IPS-18a (cell line): Measurements from ENCODE around the gene PPP1R26.

ENCODE experiments used
- H3K27ac ChIP-seq: one replicate; pipeline ENCODE4 v1.5.1; 2013; ENCODE audit warnings: low read length
- H3K27me3 ChIP-seq: one replicate; pipeline ENCODE4 v1.6.1; 2013; ENCODE audit warnings: mild to moderate bottlenecking, low read length; ENCODE audit not compliant: control insufficient read depth, insufficient read depth
- H3K36me3 ChIP-seq: one replicate; pipeline ENCODE4 v1.6.1; 2013; ENCODE audit warnings: low read depth, low read length; ENCODE audit not compliant: control insufficient read depth
- H3K4me1 ChIP-seq: one replicate; pipeline ENCODE4 v1.6.1; 2013; ENCODE audit warnings: low read depth, low read length; ENCODE audit not compliant: control insufficient read depth
- H3K4me3 ChIP-seq: one replicate; pipeline ENCODE4 v1.5.1; 2013; ENCODE audit warnings: low read length
- H3K9ac ChIP-seq: one replicate; pipeline ENCODE4 v1.6.1; 2013; ENCODE audit warnings: mild to moderate bottlenecking, low read length, moderate library complexity
- H3K9me3 ChIP-seq: one replicate; pipeline ENCODE4 v1.6.1; 2013; ENCODE audit warnings: low read depth, low read length; ENCODE audit not compliant: control insufficient read depth

PPP1R26 gene

DNA sequence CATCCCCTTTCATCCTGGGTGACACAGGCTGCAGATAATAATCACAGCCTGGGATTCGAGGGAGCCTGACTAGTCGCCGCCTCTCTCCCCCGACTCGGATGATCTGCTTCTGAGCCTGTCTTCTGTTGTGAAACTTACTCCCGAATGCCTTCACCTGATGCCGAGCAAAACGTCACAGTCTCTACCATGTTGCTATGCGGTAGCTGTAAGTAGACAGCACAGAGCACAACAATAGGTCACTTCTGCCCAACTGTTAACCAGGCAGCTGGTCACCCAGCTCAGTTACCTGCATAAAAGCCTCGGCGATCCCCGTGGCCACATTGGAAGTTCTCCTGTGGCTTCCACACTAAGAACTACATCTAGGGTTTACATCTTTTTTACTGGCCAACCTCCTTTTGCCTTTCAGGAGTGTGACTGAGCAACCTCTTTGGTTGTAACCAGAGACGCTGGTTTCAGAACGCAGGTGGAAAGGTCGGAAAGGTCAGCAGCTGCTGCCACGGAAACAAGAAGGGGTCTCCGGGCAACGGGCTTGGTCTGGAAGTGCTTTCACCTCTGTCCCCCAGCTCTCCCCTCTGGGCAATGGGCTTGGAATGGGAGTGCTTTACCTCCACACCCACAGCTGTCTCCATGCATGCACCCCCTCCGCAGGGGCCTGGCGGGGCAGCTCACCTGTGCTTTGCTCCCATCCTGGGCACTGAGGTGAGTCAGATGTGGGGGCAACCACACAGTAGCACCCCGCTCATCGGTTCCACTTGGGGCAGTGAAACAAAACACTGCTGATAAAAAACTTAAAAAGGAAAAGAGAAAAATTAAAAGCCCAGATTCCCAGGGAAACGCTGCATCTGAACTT is 7.6 kb upstream of the PPP1R26 start:
- H3K27me3 ChIP-seq: no peaks in the 10 kb centered on the region
- no peak overlapping the region for H3K27ac ChIP-seq
- no peaks in the 10 kb centered on the region for H3K9me3 ChIP-seq
- H3K4me1 ChIP-seq: no peaks in the 10 kb centered on the region
- H3K4me3 ChIP-seq: no peak overlapping the region
- H3K9ac ChIP-seq: no peak overlapping the region
- H3K36me3 ChIP-seq: no peaks in the 10 kb centered on the region

DNA sequence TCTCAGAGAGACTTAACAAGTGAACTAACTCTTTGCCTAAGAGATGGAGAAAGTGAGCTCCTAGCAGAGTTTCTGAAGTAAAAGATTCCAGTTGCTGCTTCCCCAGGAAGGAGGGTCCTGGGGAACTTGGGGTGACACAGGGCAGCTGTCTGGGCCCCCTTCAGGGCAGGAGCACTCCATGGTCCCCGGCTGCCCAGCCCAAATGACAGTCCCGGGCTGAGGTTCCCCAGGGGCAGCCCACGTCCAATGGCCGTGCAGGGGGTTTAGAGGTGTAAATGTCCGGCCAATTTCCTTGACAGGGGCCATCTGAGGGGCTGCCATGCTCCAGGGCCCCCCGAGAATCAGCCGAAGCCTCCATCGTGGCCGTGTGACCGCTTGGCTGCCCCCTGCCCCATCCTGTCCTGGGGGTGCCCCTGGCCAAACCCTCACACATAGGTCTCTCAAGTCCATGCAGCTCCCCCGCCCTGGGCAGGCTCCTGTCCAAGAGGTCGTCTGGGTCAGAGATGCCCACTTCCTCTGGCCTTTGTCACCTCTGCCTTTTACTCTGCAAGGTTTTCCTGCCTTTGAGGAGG is 5.5 kb upstream of the PPP1R26 start:
- H3K4me3 ChIP-seq: no peak overlapping the region
- H3K27ac ChIP-seq: no peak overlapping the region
- H3K4me1 ChIP-seq: no peaks in the 10 kb centered on the region
- no peaks in the 10 kb centered on the region for H3K27me3 ChIP-seq
- H3K9ac ChIP-seq: no peak overlapping the region
- no peaks in the 10 kb centered on the region for H3K36me3 ChIP-seq
- no peaks in the 10 kb centered on the region for H3K9me3 ChIP-seq

DNA sequence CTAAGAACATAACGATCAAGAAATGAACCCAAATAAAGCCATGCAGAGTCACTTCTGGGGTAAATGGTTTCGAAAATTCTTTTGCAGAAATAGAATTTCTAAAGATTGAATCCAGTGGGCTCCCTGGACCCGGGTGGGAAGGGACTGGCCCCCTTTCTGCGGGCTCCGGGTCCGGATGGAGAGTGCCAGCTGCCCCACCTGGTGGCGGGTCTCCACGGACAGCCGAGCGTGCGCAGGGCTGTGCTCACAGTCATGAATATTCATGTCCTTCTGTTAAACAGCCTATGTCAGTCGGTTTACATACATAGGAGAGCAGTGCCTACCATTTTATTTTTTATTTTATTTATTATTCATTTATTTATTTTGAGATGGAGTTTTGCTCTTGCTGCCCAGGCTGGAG is 4.7 kb upstream of the PPP1R26 start:
- Histone ChIP-seq H3K4me1 (no peaks in the 10 kb centered on the region), H3K9me3 (no peaks in the 10 kb centered on the region), H3K4me3 (no peak overlapping the region), H3K27ac (no peak overlapping the region), H3K9ac (no peak overlapping the region), H3K27me3 (no peaks in the 10 kb centered on the region), H3K36me3 (no peaks in the 10 kb centered on the region)

DNA sequence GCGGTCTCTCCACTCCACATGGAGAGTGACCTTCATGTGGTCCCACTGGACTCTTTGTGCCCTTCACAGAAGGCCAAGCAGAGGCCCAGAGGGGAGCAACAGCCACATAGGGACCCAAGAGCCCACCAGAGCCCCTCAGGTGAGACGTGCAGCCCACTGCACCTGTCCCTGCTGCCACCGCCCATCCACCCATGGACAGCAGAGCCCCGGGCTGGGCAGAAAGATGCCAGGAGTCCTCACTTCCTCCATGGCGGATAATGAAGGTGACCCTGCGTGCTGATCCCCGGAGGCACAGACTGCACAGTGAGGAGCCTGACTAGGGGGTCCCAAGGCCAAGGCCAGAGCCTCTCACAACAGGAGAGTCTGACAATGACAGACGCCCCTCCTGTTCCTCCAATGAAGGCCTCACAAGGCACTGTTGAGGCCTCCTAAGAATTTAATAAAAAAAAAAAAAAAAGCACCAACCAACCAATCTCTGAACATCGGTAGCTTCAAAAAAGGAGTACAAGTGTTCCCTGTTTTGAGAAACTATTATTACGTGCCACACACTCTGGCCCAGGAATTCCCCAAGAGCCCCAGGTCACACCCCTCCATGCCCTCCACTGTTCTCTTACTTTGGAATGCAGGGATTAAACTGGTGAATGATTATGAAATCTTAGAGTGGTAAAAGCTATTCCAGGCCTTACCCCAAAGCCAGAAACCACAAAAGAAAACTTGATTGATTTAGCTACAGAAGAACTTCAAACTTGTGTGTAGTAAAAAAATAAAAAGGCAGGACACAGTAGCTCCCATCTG is 2.8 kb upstream of the PPP1R26 start:
- Histone ChIP-seq H3K27me3 (no peaks in the 10 kb centered on the region), H3K9me3 (no peaks in the 10 kb centered on the region), H3K27ac (no peak overlapping the region), H3K36me3 (no peaks in the 10 kb centered on the region), H3K9ac (no peak overlapping the region), H3K4me3 (no peak overlapping the region), H3K4me1 (no peaks in the 10 kb centered on the region)

DNA sequence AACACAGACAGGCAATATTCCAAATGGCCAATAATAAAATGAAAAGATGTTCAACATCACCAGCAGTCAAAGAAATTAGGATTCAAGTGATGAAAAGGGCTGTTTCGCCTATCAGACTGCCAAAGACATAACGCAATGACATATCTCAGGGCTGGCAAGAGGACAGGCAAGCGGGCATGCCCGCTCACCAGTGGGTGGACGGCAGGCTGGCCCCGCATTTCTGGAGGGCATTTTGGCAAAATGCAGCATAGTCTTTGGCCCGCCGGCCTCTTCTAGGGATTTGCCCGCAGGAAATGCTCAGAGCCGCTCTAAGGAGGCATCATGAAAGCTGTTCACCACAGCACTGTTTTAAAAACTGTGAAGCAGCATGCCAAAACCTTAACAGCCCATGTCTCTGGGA is 1.4 kb upstream of the PPP1R26 start:
- H3K9ac ChIP-seq: no peak overlapping the region
- H3K27ac ChIP-seq: no peak overlapping the region
- H3K4me3 ChIP-seq: no peak overlapping the region

DNA sequence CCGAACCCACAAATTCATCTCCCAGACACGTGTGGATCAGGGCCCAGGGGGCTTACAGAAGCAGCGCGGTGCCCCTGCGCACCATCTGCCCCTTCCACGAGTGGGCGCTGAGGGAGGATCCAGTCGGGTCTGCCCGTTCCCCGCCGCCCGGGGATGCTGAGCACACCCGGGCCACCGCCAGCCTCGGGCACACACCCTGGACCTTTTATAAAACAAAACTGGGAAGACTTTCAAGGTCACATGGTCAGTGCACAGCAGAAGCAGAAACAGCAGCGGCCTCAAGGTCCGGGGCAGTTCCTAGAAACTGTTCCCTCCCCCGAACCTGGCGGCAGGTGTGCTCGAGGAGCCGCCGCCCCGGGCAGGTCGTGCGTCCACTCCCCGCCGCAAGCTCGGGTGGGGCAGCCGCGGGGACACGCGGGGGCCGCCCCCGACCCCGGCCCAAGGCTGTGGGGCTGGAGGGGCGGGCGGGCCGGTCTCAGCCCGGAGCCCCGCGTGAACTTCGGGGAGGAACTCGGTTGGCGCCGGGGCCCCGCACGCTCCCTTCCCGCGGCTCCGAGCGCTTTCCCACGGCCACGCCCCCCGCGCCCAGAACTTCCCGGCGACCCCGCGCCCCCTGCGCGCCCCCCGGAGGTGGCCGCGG is 633 bp upstream of the PPP1R26 start:
- Histone ChIP-seq H3K27me3 (no peaks in the 10 kb centered on the region), H3K9ac (no peak overlapping the region), H3K27ac (no peak overlapping the region), H3K9me3 (no peaks in the 10 kb centered on the region), H3K36me3 (peaks cover 9% of the 10 kb centered on the region), H3K4me3 (peak overlapping the region; percentile 50), H3K4me1 (no peaks in the 10 kb centered on the region)

More for the DNA sequence above, 1.4 kb upstream of the PPP1R26 start:
- Histone ChIP-seq H3K27me3 (no peaks in the 10 kb centered on the region), H3K4me1 (no peaks in the 10 kb centered on the region), H3K9me3 (no peaks in the 10 kb centered on the region), H3K36me3 (peaks cover 2% of the 10 kb centered on the region)

DNA sequence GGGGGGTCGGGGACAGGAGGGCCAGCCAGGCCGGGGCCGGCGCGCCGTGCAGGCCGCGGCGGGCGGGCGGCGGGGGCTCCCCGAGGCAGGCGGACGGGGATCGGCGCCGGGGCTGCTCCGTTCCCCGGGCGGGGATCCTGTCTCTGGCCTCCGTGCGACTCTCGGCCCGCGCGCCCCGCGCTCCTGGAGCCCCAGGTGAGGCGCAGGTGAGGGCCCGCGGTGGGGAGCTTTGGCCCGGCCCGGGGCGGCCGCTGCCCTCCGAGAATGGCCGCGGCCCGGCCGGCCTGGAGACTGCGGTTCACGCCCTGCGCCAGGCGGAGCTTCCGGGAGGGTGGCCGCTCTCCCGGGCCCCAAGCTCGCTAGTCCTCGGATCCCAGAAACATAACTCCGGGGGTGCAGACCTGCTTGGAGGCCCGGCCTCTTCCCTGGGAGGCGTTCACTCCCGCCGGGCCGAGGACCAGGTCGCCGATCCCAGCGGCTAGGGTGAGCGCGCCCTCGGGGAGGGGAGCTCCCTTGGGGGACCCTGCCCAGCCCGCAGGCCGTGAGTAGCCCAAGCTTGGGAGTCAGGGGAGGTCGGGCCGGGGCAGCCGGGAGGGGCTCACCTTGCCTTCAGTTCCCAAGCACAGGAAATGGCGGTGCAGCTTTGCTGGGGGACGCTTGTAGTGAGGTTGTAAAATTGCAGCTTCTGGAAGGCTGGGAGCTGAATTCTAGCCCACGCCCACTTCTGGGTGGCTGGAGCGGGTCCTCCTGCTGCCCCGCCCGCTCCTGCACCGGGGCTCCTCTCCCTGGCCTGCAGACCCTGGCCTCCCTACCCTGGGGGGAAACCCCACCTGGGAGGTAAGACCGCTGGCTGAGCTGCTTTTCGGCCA is 723 bp downstream of the PPP1R26 start:
- Histone ChIP-seq H3K4me1 (no peaks in the 10 kb centered on the region), H3K9ac (peak overlapping the region; percentile 48), H3K9me3 (no peaks in the 10 kb centered on the region), H3K27ac (no peak overlapping the region), H3K36me3 (peaks cover 23% of the 10 kb centered on the region), H3K27me3 (no peaks in the 10 kb centered on the region), H3K4me3 (peak overlapping the region; percentile 79)

DNA sequence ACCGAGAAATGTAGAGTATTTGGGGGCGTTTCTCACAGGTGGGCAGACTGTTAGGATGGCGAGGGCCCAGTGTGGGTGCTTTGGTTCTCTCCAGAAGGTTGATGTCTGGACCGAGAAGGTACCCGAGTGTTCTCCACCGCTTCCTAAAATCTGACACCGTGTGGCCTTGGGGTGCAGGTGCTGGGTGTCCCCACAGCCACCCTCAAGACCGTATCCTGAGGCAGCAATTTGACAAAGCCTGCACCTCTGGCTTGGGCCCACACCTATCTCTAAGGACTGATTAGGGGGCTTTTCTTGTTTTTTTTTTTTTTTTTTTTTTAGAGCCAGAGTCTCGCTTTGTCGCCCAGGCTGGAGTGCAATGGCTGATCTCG is 1.3 kb downstream of the PPP1R26 start:
- H3K9ac ChIP-seq: peak overlapping the region; percentile 48
- no peaks in the 10 kb centered on the region for H3K4me1 ChIP-seq
- H3K4me3 ChIP-seq: peak overlapping the region; percentile 79
- no peaks in the 10 kb centered on the region for H3K27me3 ChIP-seq
- no peaks in the 10 kb centered on the region for H3K9me3 ChIP-seq
- peaks cover 29% of the 10 kb centered on the region for H3K36me3 ChIP-seq
- no peak overlapping the region for H3K27ac ChIP-seq

DNA sequence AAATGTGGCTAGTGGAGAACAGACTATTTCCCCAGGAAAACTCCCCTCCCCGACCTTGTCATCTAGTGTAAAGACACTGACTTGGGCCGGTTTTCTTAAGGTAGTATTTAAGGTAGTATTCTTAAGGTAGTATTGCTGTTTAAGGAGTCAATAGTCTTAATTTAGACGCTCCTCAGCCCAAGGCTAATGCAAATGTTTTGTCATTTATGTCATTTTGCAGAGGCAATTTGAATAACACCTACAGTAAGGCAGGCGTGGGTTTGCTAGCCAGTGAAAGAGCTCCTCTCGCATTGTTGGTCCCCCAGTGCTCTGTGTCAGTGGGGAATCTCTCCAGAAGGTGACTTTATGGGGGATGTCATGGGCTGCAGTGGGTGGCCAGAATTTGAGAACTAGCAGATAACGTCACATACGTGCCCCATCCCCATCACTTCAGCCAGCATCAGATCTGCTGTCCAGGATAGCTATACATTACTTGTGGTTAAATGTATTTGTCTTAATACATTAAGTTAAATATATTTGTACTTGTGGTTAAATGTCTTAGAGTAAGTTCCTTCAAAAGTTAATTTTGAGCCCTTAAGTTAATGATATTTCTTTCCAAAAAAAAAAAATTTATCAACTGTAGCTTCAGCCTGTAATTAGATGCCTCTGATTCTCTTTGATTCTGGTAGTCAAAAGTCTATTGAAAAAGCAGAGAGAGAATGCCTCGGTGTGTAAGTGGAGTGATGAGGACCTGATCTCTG is 2.6 kb downstream of the PPP1R26 start:
- no peaks in the 10 kb centered on the region for H3K9me3 ChIP-seq
- H3K4me3 ChIP-seq: no peak overlapping the region
- H3K27me3 ChIP-seq: no peaks in the 10 kb centered on the region

DNA sequence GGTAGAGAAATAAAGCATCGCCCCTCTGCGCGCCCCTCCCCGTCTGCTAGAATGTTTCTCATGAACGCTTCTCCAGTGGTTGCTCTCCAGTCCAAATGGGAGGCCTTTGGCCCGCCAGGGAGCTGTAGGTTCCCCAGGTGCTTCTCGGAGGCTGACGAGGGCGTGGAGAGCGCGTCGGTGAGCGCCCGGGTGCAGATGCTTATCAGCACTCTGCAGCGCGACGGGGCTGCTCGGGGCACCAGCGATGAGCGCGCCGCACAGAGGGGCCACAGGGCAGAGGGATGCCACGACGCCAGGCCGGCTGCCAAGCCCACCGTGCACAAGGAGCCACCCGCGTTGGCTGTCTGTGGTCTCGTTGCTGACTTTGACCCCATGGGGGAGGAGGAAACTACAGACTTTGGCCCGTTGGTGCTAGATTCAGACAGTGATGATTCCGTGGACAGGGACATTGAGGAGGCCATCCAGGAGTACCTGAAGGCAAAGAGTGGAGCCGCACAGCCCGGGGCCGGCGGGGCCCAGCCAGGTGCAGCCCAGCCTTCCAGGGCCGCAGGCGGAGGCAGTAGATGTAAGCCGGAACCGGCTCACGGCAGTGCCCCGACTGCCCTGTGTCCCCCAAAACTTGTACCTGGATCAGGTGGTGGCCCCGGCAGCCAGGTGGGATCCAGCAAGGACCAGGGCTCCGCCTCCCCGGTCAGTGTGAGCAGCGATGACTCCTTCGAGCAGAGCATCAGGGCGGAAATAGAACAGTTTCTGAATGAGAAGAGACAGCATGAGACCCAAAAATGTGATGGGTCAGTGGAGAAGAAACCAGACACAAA is 5.1 kb downstream of the PPP1R26 start:
- no peak overlapping the region for H3K4me3 ChIP-seq
- no peaks in the 10 kb centered on the region for H3K27me3 ChIP-seq
- H3K9ac ChIP-seq: no peak overlapping the region
- H3K36me3 ChIP-seq: peaks cover 49% of the 10 kb centered on the region
- H3K9me3 ChIP-seq: no peaks in the 10 kb centered on the region
- no peaks in the 10 kb centered on the region for H3K4me1 ChIP-seq
- H3K27ac ChIP-seq: no peak overlapping the region

More for the DNA sequence above, 2.6 kb downstream of the PPP1R26 start:
- Histone ChIP-seq H3K9ac (no peak overlapping the region), H3K36me3 (peaks cover 38% of the 10 kb centered on the region), H3K27ac (no peak overlapping the region), H3K4me1 (no peaks in the 10 kb centered on the region)
